HG03520 (cell line): ENCODE results near the gene TLE2.
A peak's percentile ranks its signal among the peaks of the same experiment; 100 is the strongest.

Experiments used
- ATAC-seq: cut with Tn5 transposase; IDR thresholded peaks from one replicate; pipeline ENCODE4 v1.9.1; 2021; ENCODE audit warnings: mild to moderate bottlenecking, moderate library complexity; ENCODE audit not compliant: unreplicated experiment

The TLE2 gene

DNA sequence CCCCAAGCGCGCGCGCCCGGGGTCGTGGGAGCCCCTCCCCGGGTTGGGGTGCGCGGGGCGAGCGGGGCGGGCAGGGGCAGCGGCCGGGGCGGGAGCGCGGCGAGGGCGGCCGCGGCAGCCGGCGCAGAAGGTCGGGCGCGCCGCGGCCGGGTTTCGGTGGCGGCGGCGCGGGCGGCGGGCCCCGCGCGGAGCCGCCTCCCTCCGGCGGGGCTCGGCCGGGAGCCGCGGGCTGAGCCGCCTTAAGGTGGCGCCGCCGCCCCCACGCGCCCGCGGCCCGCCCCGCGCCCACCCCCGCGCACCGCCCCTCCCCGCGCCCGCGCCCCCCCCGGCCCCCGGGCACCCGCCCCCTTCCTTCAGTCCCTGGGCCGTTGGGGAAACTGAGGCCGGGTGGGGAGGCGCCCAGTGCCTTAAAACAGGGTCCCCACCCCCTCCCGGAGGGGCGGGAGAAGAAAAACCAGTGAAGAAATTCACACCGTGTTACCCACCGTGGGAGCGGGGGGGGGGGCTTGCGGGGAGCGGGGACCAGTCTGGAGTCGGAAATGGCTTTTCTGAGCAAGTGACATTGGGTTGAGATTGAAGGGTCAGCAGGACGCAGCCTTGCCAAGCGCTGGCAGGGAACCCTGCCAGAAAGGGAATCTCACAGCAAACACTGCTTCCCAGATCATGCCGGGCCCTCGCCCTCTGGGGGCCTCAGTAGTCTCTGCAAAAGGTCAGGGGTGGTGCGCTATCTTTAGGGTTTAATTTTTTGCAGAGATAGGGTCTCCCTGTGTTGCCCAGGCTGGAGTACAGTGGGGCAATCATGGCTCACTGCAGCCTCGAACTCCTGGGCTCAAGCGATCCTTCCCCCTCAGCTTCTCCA is at the start of gene TLE2:
Gene TLE2 (minus strand): TSS at position 216 of the 859 bp plus-strand sequence. CDS start 376 bp downstream, outside the sequence.
- no peak for ATAC-seq

- no peak for ATAC-seq
These were observed 46.7 kb upstream of the TLE2 start for GRCh38 chr19:3075605-3076431.

DNA sequence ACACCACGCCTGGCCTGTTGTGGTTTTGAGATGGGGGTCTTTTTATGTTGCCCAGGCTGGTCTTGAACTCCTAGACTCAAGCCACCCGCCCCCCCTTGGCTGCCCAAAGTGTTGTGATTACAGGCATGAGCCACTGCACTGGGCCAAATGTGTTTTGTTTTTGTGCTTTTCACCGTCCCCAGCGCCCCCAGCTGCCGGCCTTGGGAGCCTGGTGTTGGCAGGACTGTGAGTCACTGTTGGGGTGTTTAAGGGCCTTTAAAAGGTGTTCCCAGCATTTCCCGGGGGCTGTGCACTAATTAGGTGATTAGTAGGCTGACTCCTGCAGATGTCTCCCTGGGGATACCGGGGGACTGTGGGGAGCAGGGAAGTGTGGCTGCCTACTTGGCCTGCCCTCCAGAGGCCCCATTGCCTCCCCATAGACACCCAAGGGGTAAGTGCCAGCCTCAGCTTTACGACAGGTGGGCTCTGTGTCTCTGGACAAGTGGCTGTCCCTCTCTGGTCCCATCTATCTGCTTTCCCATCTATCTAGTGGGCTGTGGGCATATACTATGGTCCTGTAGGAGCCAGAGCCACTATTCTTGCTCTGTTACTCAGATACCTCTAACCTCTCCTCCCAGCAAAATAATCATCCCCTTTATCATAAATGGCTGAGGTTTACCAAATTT is 45.0 kb upstream of the TLE2 start:
- no peak for ATAC-seq

DNA sequence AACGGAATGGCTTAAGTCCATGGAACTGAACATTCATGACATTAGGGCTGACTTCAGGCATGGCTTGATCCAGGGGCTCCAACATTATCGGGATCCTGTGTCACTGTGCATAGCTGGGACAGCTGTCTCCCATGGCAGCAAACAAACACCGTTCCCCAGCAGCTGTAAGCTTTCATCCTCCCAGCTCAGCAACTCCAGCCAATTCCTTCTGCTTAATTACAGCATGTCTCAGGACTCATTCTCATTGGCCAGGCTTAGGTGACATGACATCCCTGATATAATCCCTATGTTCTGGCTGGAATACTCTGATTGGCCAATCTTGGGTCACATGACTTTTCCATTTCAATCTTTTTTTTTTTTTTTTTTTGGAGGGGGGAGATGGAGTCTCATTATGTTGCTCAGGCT is 44.1 kb upstream of the TLE2 start:
- no peak for ATAC-seq

GRCh38 chr19:3071768-3072167 is 42.7 kb upstream of the TLE2 start:
- no peak for ATAC-seq

DNA sequence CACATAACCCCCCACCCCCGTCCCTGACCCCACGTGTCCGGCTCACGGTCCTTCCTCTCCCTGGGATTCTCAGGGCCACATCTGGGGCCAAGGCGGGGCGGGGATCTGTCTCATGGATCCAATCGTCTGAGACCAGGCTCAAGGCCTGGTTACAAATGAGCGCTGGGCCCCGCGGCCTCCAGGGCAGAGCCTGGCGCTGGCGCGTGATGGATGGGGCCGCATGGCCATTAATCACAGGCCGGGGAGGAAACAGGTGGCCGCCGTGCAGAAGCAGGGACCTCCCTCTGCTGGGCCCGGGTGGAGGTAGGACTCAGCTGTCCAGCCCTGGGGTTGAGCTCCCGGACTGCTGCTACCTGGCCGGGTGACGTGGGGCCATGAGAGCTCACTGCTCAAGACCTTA is 39.0 kb upstream of the TLE2 start:
- no peak for ATAC-seq

DNA sequence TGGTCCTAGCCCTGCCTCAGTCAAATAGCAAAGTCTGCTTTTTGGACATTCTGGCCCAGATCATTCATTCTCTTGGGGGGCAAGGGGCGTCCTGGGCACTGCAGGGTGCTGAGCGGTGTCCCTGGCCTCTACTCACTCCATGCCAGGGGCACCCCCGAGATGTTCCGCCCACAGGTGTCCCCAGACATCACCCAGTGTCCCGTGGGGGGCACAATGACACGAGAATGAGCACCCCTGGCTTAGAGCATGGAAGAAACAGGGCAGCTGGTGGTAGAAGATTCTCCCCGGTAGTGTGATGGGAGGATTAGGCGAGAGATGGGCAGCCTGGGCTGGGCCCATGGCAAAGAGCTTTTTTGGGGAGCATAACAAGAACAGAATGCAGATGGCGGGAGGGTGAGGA is 38.5 kb upstream of the TLE2 start:
- ATAC-seq: no peak

- no peak for ATAC-seq
These were observed 37.5 kb upstream of the TLE2 start for GRCh38 chr19:3066482-3067049.

DNA sequence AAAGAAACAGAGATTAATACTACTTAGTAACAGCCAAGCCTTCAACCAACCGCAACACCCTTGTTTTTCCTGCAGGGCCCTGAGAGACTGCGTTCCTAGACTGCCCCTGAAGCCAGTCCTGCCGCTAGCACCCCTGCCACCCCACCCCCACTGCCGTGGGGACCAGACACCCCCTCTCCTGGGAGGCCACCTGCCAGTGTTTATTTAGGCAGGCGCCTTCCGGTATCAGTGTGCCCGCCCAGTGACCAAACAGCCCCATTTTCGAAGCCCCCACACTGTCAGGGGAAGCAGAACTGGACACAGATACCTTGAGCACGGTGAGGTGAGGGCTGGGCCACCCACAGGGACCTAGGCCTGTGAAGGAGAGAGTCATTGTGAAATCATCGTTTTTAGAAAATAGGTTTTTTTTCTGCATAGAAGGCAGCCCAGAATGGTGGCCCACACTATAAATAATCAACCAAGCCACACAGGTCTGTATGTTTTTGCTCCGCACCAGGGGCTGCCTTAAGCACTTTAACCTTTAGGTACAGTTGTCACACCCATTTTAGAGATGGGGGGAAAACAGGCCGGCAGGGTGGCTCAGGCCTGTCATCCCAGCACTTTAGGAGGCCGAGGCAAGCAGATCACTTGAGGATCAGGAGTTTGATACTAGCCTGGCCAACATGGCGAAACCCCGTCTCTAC is 36.7 kb upstream of the TLE2 start:
- ATAC-seq: peak; percentile 39

DNA sequence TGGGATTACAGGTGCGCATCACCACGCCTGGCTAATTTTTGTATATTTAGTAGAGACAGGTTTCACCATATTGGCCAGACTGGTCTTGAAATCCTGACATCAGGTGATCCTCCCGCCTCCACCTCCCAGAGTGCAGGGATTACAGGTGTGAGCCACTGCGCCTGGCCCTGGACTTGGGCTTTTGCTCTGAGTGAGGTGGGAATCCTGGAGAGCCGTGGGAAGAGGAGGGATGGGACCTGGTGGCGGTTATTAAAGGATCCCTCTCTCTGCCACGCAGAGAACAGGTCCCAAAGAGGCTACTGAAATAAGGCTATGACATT is 34.9 kb upstream of the TLE2 start:
- ATAC-seq: no peak

- no peak for ATAC-seq
These were observed 33.4 kb upstream of the TLE2 start, which contains the start of gene TLE5 for GRCh38 chr19:3062165-3063105. TSS of gene TLE5 (minus strand) at chr19:3062495. CDS start at chr19:3062200, 295 bp downstream.

GRCh38 chr19:3061182-3062161 is 32.4 kb upstream of the TLE2 start:
- no peak for ATAC-seq

- no peak for ATAC-seq
These were observed 31.7 kb upstream of the TLE2 start for GRCh38 chr19:3060857-3061181.

DNA sequence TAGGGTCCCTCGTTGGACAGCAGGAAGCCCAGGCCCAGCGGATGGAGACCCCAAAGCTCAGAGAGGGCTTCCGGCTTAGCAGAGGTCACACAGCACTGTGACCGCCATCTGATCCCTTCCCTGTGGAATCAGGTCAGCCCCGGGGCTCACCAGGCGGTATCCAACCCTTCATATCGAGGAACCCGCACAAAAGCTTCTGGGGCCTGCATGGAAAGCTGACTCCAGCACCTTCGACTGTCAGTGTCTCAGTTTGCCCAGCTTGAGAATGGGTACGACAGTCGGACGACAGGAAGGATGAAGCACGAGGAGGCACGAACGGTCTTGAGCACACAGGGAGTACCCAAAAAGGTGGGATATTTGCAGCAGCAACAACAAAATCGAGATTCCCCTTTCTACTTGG is 30.6 kb upstream of the TLE2 start:
- no peak for ATAC-seq

DNA sequence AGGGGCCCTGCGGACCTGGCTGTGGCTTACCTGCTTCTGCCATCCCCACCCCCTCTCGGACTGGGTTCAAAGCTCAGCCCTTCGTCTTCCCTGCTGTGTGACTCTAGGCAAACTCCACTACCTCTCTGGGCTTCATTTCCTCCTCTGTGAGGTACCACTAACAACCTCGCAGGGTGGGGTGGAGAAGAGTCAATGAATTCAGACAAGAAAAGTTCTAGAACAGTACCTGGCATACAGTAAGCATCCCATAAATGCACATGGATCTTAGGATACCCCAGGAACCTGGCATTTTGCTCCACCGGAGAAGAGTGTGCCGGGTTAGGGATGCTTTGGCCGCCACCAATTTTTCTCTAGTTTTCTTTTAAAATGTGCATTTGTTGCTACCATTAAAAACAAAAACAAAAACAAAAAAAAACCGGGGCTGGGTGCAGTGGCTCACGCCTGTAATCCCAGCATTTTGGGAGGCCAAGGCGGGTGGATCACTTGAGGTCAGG is 29.8 kb upstream of the TLE2 start:
- ATAC-seq: no peak

GRCh38 chr19:3058009-3058820 is 29.1 kb upstream of the TLE2 start:
- no peak for ATAC-seq

DNA sequence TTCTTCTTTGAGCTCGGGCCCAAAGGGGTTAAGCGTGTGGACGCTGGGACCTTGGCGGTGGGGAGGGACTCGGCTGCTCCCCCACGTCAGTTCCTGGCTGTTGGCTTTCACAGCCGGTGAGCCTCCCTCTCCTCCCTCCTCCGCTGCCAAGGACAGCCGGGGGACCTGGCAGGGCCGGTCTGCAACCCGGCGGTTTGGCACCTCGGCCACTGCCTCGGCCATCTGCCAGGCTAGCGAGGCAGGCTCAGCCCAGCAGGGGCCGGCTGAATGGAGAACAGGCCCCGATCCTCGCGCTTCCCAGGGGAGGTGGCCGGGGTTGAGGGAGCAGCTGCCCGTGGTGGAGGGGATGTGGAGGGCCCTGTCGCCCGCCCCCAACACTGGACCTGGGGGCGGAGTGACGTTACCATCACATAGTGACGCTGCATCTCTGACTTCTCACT is 28.2 kb upstream of the TLE2 start:
- ATAC-seq: no peak
